HG02759 (cell line): ENCODE data around the gene KRT32.

ENCODE experiments used
- ATAC-seq: cut with Tn5 transposase; IDR thresholded peaks from one replicate; pipeline ENCODE4 v1.9.1; 2021; ENCODE audit warnings: mild to moderate bottlenecking, moderate library complexity; ENCODE audit not compliant: unreplicated experiment

KRT32 gene

DNA sequence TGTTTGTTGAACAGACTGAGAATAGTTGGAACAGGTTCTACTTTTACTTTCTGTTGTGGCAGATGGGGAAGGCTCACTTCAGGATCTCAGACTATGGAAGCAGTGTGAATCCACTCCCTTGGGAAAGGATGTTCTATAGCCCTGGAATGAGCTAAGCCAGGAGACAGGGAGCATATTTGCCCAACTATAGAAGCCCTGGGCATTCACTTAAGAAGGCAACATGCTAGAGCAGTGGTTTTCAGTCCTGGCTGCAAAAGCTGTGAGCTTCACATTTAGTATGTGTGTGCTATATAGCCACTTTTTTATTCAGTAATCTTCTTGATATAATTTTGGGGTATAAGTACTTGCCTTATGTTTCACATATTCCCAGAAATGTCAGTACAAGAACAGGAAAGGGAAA is 1.2 kb upstream of the KRT32 start:
- ATAC-seq, result no peak

DNA sequence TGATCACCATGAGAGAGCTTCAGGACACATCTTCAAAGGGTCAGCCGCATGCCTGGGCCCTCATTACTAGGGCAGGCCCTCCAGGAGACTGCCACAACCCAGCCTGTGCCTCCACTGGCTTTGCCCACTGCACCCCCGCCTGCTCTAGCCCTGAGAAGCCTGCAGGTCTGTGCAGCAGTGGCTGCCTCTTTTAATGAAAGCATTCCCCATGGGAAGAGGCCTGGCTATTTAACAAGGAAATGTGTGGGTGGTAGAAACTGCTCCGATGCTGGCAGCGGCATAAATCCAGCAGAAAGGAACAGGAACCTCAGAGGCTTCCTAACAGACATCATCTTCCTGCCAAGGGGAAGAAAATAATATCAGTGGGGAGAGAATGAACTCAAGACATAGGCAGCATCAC is 375 bp upstream of the KRT32 start:
- ATAC-seq, result no peak

DNA sequence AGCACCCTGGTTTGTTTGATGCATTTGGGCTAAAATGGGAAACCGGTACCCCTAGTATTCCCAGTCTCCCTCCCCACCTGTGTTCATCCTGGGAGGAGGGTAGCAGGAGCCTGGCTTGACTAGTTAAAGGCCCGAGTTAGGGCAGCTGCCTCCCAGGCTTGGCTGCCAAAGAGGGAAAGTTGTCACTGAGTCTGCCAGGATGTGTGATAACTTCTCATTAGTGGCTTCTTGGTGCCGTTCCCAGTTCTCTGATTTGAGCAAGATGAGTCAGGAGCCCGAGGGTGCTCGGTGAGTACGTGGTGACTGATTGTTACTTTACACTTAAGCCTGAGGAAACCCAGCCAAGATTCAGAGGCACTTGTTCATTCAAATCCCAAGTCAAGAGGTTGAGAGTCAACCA is 2.5 kb downstream of the KRT32 start:
- ATAC-seq, result no peak

DNA sequence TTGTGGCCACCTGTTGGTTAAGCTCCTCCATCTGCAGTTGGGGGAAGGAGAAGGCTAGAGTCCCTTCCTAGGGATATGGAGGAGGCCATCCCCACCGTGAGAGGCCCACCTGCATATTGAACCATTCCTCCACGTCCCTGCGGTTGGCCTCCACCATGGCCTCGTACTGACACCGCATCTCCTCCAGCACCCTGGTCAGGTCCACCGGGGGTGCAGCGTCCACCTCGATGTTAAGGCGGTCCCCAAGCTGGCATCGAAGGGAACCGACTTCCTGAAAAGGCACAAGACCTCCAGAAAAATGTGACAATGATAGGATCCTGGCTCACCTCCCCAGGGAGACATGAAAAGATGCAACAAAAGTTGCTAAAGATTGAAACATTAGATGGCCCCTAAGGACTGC is 3.0 kb downstream of the KRT32 start:
- ATAC-seq, result no peak

DNA sequence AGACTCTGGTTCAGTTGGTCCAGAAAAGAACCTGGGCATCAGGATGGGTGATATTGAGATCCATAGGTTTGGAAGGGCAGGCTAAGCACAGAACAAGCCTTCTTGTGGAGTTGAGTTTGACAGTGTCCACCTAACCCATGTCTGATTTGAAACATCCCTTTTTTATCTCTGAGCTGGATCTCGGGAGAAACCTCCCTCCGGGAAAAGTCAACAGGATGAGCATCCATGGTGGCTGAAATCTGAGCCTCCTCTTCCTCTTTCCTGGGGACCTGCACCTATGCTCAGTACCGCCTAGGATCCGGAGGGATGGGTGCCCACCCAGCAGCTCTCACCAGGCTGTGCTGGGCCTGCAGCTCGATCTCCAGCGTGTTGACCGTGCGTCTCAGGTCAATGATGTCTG is 3.4 kb downstream of the KRT32 start:
- ATAC-seq, result no peak

DNA sequence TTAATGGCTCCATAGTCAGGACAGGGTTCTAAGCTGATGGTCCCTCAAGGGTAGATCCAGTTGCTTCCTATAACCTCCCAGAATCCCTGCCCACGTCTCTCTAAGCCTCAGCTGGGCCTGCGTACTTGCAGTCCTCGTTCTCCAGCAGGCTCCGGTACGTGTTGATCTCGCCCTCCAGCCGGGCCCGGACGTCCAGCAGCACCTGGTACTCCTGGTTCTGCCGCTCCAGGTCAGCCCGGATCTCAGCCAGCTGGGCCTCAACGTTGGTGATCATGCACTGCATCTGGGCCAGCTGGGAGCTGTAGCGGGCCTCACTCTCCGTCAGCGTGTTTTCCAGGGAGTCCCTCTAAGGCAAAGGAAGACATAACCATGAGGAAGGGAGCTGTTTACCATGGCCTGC is 4.5 kb downstream of the KRT32 start:
- no peak for ATAC-seq

DNA sequence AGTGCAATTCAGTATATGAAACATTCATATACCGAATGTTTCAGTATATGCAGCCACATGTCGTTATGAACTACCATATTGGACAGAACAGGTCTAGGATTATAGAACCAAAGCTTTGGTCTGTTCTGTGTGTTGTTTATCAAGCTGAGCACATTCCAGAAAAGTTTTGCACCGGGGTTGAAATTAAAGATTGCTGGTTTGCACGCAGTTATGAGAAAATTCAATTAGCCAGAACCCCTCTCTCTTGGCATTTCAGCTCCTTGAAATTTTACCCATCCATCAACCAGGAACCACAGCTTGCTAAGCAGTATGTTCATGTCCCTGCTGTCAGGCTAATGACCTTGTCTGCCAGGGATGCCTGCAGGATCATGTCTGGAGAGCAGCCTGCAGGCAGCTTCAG is 9.5 kb downstream of the KRT32 start:
- no peak for ATAC-seq

DNA sequence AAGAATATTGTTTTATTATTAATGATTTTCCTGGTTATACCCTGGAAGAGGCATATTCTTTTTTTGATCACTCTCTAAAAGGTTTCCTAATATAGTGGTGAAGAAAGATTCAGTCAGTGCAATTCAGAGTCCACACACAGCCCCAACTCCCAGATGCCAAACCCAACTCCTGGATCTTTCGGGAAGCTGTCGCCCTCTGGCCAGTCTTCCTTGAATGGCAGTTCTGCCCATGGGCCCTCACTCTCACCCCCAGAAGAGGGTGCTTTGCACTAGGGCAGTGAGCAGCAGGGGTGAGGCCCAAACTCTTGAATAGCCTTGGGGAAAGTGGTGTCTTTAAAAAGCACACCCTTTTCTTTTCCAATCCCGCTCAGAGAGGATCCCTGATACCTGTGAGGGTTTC is 11.0 kb downstream of the KRT32 start:
- ATAC-seq, result no peak

DNA sequence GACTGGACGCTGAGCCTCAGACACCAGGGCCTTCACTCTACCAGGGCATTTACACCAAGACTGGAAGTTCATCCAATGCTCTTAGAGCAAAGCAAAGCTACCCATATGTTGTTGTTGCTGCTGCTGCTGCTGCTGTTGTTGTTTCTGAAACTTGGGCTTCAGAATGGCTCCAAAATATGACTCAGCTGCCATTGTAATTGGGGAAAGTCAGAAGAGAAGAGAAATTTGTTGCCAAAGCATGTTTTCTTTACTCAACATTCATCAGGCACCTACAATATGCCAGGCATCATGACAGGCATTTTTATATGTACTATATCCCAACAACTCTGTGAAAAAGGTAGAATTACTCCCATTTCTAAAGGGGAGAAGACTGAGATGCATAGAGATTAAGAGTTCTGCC is 11.9 kb downstream of the KRT32 start:
- ATAC-seq, result no peak

DNA sequence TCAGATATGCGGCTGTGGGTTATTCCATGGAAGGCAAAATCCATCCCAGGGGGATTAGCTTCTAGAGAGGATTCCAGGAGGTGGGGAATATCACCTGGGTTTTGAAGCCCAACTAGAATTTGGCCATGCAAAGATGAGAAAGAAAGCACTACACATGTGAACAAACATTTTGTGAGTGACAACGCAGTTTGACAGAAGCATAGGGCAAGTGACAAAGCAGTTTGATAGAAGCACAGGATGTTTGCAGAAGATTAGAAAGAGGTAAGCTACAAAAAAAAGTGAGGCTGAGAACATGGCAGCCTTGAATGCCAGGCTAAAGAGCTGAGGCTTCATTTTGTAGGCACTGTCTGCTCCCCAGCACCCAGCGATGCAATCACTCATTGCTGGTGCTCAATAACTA is 14.1 kb downstream of the KRT32 start:
- no peak for ATAC-seq

DNA sequence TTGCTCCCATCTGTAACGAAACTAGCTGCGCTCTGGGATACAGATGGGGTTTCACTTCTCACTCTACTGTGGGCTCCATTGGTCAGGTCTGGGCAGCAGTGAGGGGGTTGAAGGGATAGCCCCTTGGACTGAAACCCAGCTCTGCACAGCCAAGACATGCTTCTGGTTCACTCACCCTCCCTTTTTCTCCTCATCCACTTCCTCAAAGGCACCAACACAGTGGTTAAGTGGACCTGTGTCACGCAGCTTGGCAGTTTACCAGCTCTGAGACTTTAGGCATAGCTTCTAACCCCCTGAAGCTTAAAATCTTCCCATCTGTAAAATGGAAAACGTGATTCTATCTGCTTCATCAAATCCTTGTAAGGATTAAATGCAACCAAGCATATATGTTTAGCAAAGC is 14.9 kb downstream of the KRT32 start:
- ATAC-seq, result no peak

DNA sequence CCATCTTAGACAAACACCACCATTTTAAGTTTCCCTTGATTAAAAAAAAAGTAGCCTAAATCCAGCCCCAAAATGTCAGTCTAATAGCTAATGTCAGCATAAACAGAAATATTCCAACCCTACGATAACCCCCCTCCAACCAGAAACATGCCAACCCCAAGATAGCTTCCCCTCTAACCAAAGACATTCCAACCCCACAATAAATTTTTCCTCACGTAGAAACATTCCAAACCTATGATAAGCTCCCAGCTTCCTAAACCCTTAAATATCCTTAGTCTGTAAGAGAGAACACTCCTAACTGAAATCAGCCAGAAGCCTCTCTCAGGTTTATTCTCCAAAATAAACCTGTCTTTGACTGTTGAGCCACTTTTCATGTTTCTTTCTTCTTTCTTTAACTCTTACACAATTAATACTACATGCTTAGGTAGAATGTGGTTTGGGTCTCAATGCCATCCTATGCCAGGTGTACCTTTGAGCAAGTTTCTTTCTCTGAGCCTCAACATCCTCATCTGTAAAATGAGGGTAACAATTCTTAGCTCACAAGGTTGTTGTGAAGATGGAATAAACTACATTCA is 15.9 kb downstream of the KRT32 start:
- no peak for ATAC-seq

DNA sequence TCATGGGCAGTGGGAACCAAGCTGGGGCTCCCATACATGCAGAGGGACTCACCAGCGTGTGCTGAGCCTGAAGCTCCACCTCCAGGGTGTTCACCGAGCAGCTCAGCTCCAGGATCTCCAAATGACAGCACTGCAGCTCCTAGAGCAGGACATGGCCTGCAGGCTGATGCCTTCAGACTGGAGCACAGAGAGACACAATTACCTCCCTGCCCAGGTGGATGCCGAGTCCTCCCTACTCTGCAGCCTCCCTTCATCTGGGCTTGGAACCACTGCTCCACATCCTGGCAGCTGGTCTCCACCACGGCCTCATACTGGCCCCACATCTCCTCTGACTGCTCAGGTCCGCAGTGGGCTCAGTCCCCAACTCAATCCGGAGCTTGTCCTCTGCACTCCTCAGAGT is 18.2 kb downstream of the KRT32 start:
- ATAC-seq, result no peak

DNA sequence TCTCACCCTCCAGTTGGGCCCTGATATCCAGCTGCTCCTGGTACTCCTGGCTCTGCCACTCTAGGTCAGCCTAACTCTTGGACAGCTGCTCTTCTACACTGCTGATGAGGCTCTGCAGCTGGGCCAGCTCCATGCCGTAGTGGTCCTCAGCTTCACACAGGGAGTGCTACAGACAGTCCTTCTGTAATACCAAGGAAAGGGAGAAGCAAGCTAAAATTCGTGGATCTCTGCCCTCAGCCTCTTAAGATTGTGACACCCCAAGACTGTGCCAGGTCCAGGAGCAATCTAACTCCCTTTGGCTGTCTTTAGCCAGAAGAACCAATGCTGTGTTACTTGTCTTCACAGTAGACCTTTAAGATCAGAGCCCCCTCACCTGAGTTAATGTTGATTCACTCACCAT is 18.7 kb downstream of the KRT32 start:
- no peak for ATAC-seq

DNA sequence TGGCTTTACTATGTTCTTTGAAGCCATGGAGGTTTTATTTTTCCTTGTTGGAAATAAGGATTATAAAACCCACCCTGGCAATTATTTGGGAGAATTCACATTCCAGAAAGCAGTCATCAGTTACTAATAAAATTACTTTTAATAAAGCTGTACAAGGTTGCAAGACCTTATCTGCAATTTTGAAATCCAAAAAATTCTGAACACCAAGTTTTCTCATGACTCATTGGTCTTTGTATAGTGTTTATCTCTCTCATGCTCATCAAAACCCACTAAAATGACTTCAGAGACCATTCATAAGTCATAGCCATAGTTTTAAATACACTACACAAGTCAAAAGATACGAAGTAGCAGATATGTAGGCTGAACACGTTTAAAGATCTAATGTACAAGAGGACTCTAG is 20.4 kb downstream of the KRT32 start:
- ATAC-seq, result no peak

DNA sequence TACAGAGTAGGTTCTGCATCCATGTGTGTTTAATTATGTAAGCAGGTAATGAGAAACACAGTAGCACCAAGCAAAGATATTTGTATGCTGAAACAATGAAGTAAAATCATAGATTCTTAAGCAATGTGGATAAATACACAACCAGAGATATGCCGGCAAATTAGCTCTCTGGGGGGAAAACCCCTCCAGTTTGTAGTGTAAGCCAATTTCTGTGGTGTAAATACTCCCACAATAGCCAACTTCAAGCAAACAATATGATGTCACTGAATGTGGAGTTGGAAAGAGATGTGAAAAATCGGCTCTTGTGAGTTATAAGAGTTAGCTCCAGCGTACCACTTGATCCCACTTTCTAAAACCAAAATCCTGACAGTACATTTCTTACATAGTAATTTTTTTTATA is 22.5 kb downstream of the KRT32 start:
- ATAC-seq, result no peak

DNA sequence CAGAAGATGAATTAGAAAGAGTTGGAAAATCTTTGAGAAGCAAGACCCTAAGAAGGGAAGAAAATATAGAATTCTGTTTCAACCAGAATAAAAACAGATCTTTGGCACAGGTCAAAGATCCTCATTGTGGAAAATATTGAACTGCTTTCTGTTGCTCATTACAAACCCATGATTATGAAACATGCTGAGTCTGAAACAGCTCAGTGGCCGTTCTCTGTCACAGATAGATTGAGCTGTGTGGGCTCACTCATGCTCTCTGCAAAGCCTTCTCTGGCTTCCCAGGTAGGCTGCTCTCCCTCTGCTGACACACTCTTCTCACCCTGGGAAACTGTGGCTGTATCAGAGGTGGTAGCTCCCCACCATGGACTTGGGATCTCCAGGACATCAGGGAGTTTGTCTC is 23.0 kb downstream of the KRT32 start:
- no peak for ATAC-seq

DNA sequence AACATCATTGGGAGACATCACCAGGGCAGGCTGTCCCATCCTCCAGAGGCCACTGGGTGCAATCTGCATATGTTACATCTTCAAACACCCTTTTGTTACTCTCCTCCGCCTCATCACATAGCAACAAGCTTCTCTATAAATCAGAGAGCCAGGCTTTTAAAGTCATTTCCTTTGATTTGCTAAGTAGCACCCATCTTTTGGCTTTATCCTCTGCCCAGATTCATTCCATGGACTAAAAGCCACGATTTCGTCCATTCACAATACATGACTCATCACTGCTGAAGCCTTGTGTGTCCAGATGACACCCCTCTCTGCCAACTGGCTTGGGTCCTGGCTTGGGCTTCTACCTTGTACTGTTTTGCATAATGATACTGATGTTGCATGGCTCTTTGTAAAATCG is 24.4 kb downstream of the KRT32 start:
- ATAC-seq, result no peak

DNA sequence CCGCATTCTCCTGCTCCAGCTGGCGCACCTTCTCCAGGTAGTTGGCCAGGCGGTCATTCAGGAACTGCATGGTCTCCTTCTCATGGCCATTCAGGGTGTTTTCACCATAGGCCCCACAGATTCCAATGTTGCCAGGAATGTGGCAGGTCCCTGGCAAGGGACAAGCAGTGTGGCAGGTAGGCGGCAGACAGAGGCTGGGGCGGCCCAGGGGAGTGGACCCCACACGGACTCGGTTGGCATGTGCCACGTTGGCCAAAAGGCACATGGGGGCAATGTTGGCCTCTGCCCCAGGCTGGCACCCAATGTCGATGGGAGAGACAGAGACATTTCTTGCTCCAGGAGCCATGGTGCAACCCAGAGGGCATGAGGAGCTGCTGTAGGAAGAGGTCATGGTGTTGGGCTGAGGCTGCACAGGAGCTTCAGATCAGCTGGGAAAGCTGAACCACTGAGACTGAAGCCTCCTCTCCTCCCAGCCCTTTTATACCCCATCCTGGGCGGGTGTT is 26.6 kb downstream of the KRT32 start, which contains the start of gene KRT38:
TSS of gene KRT38 (minus strand) at position 453 of the 503 bp plus-strand sequence. CDS start at position 391, 62 bp downstream.
- no peak for ATAC-seq

DNA sequence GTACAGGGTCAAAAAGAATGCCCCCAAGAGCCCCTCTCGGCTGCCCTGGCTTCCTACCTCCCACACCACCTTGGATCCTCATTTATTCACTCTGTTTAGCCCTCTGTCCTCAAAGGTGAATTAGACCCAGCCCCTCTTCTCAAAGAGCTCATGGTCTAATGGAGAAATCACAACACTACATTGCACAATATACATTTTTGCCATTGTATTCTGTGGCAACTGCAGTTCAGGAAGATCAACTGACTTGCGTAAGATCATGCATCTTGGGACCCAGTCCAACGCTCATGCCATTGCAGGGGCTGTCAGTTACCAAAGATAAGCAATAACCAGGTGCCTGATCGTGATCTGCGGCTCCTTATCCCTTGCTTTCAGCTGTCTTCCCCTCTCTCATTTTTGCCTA is 27.8 kb downstream of the KRT32 start:
- ATAC-seq, result no peak

DNA sequence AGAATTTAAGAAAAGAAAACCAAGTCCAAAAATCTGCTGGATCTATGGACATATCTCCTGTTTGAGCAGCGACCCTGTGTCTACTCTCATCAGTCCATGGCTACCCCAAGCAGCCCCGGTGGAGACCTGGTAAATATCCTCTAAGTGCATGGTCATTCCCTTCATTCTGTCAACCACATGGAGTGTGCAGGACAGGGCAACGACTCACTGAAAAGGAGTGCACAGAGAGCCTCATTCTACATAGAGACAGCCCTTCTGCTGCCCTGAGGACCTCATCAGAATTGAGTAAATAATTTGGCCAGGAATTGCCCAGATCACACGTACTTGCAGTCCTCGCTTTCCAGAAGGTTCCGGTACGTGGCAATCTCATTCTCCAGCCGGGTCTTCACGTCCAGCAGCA is 29.4 kb downstream of the KRT32 start:
- ATAC-seq, result no peak

DNA sequence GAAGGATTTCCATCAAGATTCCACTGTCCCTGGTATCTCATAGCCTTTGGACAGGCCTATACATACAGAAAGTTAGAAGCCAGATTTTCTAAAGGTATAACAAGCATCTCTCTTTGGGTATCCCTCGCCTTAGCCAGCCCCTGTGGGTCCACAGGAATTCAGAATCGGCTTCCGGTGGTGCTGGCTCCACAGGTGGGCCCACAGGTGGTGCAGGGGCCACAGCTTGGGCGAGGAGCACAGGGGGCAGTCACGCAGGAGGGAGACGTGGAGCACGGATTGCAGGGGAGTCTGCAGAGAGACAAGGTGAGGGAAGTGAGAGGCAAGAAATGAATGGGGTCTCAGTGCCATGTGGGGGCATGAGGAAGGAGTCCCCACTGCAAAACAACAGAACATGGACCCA is 29.9 kb downstream of the KRT32 start:
- no peak for ATAC-seq

DNA sequence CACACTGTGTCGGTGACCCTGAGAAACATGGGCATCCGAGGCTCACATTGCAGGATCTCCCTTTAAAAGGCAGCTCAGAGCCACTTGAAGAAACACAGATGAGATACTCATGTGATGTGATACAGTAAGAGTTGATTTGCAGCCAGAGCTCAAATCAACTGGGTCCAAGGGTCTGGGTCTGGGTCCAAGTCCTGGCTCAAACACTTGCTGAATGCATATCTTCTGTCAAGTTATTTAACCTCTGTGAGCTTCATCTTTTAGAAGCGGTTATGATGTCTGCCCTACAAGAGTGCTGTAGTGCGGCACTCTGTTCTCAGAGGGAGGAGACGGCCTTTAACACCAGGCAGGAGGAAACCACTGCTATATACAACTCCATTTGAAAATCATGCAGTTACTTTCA is 32.8 kb downstream of the KRT32 start:
- no peak for ATAC-seq
